NCI-H345 treated with DMSO at 0.1 percent for 48 hours (cell line): Measurements from ENCODE around the gene USP35.
"Not testable (repeated sequence)": the region's sequence is repeated elsewhere in the genome, so short reads cannot be mapped to it uniquely, and the experiment has no call there.

Experiments
- DNase-seq: peaks from one replicate; lab custom pipeline; 2025; ENCODE audit not compliant: unreplicated experiment; lab: John Stamatoyannopoulos, UW

Gene USP35

GRCh38 chr11:78231962-78232501 lies 43.3 kb downstream of the USP35 start:
- DNase-seq, result no peak

GRCh38 chr11:78233046-78233445 lies 44.3 kb downstream of the USP35 start:
- not testable (repeated sequence) for DNase-seq

- DNase-seq, result no peak
These were observed 45.3 kb downstream of the USP35 start for GRCh38 chr11:78234006-78234405.

GRCh38 chr11:78237293-78238046 lies 48.8 kb downstream of the USP35 start:
- no peak for DNase-seq

- DNase-seq, result no peak
These were observed 51.1 kb downstream of the USP35 start for GRCh38 chr11:78239781-78240180.

GRCh38 chr11:78241475-78241874 lies 52.8 kb downstream of the USP35 start:
- DNase-seq, result no peak

- DNase-seq, result no peak
These were observed 55.4 kb downstream of the USP35 start for GRCh38 chr11:78244080-78244479.

- DNase-seq, result no peak
These were observed 56.0 kb downstream of the USP35 start for GRCh38 chr11:78244546-78245255.

GRCh38 chr11:78248191-78248590 lies 59.5 kb downstream of the USP35 start:
- no peak for DNase-seq

GRCh38 chr11:78248903-78249302 lies 60.2 kb downstream of the USP35 start:
- DNase-seq, result no peak

- DNase-seq, result no peak
These were observed 61.4 kb downstream of the USP35 start for GRCh38 chr11:78250099-78250498.

GRCh38 chr11:78251083-78251775 lies 62.5 kb downstream of the USP35 start:
- no peak for DNase-seq

GRCh38 chr11:78253797-78254196 lies 65.1 kb downstream of the USP35 start:
- DNase-seq, result no peak

- DNase-seq, result no peak
These were observed 65.5 kb downstream of the USP35 start for GRCh38 chr11:78254268-78254667.

GRCh38 chr11:78255919-78256318 lies 67.2 kb downstream of the USP35 start:
- no peak for DNase-seq

- DNase-seq, result no peak
These were observed 68.2 kb downstream of the USP35 start for GRCh38 chr11:78256962-78257361.

- no peak for DNase-seq
These were observed 68.9 kb downstream of the USP35 start for GRCh38 chr11:78257654-78258053.

- no peak for DNase-seq
These were observed 71.2 kb downstream of the USP35 start for GRCh38 chr11:78259777-78260487.

- DNase-seq, result no peak
These were observed 72.6 kb downstream of the USP35 start for GRCh38 chr11:78261367-78261766.

GRCh38 chr11:78261828-78262227 lies 73.1 kb downstream of the USP35 start:
- no peak for DNase-seq

- no peak for DNase-seq
These were observed 73.5 kb downstream of the USP35 start for GRCh38 chr11:78262238-78262637.
